Measurements from ENCODE around the gene SCGB3A1.

SCGB3A1 gene

DNA sequence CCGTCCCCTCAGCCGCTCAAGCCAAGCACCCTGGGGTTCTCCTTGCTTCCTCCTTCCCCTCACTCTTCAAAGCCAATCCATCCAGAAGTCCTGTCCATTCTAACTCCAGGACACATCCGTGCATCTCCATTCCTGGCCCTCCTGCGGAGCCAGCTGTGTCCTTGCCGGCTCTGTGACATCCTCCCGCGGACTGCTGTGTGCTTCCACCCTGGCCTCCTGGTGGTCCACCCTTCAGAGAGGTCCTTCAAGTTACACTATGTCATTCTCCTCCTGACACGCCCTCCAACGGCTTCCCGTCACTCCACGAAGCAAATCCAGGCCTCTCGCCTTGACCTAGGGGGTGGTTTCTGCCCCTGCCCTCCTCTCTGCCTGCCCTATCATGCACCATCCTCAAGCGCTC, 13.0 kb upstream of the SCGB3A1 start:
- DNase-seq = no peak

DNA sequence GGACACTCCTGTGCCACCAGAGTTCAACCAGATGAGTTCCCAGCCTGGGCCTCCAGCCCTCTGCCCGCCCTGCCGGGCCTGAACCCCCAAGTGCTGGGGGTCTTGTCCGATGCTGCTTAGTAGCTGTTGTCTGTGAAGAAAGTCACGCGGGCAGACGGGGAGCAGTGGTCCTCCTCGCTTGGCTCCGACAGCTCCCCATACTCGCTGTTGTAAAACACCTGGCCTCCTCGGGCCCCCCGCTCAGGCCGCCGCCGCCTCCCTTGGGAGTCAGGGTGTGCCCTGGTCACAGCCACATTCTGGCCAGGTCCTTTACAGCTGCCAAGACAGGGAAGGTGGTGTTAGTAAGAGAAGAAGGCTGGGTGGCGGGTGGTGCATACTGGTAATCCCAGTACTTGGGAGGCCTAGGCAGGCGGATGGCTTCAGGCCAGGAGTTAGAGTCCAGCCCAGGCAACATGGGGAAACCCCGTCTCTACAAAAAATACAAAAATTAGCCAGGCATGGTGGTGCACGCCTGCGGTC, 11.8 kb upstream of the SCGB3A1 start:
- no peak for DNase-seq

DNA sequence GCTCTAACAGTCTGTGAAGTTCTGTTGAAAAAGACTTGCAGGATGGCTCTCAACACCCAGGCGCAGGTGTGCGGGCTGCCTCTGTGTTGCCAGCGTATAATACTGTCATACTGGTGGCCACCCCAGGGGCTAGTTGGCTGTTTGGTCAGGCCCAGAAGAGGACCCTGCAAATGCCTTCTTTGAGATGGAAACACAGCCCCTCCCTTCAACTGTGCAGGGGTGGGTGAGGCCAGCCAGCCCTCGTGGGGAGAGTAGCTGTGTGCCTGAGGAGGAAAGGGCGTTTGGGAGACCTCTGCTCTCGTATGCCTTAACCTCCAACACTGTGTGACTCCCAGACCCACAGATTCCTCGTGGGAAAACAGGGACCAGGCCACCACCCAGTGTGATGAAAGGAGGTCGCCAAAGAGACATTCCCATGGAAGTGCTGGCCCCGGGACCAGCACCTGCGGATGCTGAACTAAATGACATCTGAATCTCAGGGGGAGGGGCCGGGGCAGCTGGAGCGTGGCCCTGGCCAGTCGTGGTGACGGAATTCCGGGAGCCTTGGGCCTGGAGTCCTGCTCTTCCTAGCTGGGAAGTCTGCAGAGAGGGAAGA, 11.3 kb upstream of the SCGB3A1 start:
- no peak for DNase-seq

DNA sequence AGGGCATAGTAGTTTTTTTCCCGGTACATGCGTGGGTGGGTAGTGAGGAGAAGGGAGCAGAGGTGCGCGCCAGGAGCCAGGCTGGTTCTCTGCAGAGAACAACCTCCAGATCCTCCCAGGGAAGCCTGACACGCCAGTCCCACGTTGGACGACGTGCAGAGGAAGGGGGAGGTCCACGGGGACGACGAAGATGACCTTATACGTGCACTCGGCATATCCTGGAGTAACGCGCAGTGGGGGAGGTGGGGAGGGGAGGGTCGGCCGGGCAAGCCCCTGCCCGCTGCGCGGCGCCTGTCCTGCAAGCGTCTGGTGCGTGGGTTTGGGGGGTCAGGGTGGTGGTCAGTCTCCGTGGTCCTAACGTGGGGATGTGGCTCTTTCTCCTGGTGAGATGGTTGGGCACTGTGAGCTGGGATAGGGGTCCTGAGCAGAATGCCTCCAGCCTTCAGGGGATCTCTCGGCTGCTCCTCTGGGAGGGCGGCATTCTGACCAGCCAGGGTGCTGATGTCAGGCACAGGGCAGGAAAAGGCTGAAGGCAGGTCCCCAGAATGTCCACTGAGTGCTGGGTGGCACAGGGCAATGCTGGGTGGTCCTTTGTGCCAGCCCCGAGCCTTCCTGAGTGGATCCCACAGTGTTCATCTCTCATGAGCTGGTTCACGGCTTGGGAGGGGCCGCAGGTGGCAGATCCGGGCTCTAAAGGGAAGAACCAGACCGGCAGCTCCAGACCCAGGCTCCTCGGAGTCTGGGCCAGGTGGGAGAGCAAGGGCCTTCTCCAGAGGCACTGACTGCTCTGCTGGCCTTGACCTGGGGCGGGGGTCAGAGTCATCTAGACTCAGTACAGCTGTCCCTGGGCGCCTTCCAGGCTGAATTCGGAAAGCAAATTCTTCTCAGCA, 10.5 kb upstream of the SCGB3A1 start:
- no peak for DNase-seq

DNA sequence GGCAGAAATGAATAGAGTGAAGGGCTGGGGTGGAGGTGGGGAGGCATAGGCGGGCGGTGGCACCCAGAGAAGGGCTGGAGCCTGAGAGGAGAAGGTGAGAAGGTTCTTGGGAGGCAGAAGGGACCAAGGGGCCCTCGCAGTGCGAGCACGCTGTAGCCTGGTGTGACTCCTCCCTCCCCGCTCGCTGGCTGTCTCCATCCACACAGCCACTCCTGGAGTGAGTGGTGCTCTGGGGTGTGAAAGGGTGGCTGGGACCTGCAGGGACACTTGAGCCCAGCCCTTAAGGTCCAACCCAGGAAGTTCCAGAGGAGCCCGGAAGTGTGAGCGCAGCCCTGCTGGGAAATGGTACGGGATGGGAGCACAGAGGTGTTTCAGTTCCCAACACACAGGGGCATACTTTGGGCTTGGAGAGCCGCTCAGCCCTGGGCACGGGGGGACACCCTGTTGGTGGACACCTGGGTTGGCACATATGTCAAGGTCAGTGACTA, 9.3 kb upstream of the SCGB3A1 start:
- DNase-seq = no peak

DNA sequence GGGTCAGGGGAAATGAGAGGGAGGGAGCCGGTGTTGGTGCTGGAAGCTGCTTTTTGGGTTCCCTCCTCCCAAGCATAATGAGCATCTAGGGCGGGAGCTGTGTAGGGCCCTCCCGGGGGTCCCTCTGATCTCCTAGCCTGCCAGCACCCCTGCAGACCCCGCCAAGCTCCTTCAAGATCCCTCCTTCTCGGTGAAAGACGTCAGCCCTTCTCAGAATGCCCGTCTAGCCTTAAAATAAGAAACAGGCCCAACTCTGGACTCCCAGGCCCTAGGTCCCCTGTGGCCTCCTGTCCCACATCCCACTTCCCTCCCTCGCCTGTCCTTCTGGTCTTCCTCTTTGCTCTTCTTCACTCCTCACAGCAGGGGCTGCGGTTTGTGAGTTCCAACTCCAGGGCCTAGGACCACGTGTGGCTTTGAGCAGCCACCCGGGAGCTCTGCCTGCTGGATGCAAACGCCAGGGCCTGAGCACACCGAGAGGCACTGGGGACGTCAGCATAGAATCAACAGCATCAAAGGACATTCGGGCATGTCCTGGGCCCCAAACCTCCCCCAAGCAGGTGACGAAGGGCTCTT, 8.8 kb upstream of the SCGB3A1 start:
- no peak for DNase-seq

DNA sequence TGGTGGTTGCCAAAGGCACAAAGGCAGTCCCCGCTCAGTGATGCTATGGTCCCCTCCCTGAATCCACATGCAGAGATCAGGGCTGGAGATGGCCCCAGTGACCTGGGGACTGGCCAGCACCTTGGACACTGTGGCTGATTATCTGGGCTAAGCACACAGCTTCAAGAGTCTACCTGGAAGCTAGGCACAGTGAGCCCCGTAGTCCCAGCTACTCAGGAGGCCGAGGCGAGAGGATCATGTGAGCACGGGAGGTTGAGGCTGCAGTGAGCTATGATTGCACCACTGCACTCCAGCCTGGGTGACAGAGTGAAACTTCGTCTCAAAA, 8.3 kb upstream of the SCGB3A1 start:
- no peak for DNase-seq

DNA sequence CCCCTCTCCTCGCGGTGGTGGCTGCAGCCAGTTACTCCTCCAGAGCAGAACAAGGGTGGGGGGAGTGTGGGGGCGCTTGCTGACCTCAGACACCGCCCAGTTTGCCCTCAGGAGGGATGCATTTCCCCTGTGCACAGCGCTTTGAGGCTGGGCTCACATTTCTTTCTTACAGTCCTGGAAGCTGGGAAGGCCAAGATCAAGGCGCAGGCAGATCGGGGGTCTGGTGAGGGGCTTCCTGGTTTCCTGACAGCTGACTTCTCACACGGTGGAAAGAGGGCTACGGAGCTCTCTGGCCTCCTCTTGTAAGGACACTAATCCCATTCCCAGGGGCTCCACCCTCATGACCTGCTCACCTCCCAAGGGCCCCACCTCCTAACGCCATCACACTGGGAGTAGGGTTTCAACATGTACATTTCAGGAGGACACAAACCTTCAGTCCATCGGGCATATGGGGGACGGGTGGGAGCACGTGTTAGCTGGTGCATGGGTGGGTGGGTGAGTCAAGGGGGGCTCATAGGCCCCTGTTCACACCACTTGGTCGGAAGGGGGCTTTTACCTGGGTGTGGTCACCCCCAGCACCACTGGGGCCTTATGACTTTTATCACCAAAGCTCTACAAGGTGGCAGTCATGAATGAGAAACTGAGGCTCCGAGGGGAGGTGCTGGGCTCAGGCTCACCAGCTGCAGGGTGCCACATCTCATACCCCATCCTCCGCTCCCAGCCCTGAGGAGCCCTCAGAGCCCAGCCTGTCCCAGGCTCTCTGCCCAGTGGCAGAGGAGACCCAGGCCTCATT, 7.7 kb upstream of the SCGB3A1 start:
- DNase-seq = no peak

DNA sequence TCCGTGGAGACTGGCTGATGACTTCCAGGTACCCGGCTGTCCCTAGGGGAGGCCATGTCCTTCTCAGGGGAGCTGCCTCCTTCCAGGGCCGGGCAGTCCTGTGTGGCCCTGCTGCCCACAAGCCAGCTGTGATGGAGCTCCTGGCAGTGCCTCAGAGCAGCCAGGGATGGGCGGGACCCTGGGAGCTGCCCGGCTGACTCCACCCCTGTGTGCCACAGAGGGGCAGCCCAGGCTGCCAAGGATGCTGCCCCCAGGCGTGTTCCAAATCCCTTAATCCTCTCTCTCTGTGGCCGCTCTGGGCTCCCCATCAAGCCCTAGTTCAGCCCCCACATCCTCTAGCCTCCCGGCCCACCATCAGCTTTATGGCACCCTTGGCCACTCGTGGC, 7.0 kb upstream of the SCGB3A1 start:
- no peak for DNase-seq

DNA sequence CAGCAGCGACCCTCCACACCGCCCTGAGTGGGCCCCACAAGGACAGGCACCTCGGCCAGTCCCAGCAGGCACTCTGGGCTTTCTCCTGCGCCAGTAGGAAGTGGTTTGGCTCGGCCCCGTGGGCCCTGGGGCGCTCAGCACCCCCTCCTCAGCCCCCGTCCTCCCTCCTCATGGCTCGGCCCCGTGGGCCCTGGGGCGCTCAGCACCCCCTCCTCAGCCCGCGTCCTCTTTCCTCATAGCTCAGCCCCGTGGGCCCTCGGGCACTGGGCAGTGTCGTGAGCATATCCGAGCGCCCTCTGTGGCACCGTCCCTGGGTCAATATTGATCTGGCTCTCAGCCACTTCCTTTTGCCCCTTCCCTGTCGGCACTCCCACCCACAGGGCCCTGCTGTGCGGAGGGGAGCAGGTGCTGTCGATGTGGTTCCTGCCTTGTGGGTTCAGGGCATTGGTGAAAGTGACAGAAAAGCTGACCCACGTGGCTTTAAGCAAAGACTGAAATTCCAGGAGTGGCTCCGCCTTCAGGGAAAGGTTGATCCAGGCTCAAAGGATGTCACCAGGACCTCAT, 5.5 kb upstream of the SCGB3A1 start:
- DNase-seq = no peak

DNA sequence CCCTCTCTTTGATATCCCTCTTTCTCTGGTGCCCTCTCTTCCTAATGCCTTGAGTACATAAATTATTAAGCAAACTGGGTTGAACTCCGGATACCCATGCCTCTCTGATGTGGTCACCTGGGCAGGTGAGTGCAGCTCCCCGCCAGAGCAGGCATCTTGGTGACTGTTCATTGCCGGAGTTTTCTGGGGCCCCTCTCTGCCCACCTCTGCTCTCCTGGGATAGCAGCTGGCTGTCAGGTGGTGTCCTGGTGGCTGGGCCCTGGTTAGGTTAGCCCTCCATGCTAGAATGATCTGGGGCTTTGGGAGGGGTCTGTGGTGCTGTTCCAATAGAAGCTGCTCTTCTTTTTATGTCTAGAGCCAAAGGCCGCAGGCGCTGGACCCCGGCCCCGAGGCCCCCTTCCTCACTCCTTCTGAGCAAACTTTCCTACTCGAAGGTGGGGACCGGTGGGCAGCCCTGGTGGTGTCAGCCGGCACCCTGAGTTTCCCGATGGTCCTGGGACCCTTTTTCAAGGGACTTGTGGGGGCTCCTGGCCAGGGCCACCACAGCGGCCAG, 4.9 kb upstream of the SCGB3A1 start:
- DNase-seq = no peak

DNA sequence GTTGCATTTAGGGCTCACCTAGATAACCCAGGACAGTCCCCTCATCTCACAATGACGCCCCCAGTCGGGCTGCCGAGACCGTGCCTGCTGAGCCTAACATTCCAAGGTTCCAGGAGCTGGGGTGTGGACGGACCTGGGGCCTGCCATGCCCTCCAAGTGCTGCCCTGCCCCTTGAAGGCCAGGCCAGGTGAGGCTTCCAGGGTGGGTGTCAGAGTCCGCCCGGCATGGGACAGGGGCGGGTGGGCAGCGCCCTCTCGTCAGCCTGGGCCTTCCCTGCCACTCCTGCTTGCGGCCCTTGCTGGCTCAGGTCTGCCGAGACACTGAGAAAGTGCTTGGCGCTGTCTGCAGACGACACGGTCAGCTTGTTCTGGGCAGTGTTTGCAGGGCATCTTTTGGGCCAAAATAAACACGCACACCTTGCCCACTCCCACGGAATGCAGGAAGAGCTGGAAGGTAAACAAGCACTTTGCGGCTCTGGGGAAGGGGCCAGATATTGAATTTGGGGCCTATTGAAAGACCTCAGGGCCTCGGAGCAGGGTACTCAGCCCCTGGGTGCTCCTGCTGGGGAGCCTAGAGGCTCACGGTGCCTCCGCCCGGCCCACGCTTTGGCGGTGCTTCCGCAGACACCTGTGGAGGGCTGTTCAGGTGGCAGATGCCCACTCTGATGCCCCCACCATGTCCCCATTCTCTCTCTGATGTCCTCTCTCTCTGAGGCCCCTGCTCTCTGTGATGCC, 4.2 kb upstream of the SCGB3A1 start:
- no peak for DNase-seq

DNA sequence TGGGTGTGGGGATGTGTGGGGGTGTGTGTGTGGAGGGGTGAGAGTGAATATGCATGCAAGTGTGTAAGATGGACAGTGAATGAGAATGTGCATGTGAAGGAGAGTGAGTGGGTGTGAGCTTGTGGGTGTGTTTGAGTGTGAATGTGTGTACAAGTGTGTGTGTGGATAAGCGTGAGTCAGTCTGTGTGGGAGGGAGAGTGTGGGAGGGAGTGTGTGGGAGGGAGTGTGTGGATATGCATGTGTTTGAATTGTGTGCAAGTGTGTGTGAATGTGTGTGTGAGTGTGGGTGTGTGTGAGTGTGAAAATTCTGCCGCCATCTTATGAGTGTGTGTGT, 3.7 kb upstream of the SCGB3A1 start:
- DNase-seq = no peak

DNA sequence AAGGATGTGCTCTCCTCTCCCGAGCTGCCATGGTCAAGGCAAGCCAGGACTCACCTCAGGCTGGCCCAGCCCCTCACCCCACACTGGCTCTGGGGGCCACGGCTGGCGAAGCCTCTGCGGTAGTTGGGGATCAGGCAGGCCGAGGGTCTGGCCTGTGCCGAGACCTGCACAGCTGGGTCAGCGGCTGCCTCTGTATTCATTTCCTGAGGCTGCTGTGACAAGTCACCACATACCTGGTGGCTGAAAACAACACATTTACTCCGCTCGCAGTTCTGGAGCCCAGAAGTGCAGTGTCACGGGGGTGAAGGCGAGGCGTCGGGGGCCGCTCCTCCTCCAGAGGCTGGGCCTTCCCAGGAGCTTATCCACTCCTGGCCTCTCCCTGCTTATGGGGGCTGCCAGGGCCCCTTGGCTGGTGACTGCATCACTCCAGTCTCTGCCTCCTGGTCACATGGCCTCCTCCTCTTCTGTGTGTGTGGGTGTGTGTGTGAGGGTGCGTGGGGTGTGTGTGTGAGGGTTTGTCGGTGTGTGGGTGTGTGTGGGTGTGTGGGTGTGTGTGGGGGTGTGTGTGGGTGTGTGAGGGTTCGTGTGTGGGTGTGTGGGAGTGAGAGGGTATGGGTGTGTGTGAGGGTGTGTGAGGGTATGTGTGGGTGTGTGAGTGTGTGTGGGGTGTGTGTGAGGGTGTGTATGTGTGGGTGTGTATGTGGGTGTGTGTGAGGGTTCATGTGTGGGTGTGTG, 3.2 kb upstream of the SCGB3A1 start:
- DNase-seq = no peak

DNA sequence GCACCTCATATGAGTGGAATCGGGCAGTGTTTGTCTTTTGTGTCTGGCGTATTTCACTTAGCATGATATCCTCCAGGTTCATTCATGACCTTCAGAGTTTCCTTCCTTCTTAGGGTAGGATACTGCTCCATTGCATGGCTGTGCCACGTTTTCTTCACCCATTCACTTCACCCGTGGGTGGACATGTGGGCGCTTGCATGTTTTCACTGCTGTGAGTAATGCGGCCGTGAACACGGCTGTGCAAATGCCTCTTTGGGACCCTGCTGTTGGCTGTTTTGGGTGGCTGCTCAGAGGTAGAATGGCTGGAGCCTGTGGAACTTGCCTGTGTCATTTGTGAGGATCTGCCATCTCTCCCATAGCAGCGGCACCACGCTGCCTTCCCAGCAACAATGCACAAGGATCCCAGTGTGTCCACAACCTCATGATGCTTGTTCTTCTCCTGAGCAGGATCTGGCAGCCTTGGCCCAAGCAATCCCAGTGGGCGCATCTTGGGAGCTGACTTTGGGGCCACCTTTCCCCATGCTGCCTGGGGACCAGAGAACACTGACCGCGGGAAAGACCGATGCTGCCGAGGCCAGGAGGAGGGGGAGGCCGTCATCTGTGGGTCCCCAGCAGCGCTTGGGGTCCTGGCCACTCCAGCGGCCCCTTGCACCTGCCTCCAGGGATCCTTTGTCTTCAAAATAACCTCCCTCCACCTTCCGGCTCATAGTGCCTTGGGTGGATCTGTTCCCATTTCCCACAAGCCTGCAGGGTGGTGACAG, 2.3 kb upstream of the SCGB3A1 start:
- DNase-seq = no peak

DNA sequence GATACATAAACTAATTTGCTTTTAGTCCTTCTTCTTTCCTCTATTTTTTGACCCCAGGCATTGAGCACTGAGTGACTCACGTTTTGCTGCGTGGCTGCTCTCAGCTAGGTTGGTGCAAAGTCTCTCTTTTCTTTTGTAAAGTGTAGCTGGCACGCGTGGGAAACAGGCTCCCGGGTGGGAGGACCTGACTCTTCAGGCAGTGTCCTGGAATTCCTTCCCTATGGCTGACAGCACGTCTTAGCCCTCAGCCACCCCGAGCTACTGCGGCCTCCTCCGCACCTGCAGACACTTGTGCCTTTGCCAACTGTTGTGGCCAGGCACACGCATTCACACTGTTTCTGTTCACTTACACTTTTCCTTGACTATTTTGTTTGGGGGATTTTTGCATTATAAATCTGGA, 877 bp upstream of the SCGB3A1 start:
- DNase-seq = no peak

DNA sequence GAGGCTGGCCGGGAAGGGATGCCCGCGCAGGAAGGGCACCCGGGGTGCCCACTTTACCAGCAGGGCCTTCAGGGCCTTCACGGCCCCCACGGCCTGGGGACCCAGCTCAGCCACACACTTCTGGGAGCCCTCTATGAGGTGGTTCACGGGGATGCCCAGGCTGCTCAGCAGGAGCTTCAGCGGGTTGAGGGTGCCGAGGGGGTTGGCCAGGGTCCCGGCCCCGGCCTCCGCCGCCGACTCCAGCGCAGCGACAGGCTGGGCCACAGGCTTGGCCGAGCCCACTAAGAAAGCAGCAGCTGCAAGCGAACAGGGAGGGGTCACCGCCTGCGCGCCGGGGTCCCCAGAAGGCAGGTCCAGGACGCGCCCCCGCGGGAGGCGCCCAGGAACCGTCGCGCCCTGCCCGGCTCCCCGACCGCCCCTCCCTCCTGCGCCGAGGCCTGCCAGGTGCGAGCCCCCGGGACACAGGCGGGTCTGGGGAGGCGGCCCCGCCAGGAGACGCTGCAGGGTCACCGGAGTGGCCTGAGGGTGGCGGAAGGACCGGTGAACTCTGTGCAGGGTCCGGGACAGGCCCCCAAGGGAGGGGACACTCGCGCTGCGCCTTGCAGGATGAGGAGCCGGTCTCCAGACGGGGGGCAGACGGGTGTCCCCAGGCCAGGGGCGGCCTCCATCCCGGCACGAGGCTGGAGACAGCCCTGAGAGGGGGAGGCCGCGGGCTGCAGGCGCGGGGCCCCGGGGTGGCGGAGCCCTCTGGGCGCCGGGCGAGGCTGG, 572 bp downstream of the SCGB3A1 start:
- DNase-seq = no peak

DNA sequence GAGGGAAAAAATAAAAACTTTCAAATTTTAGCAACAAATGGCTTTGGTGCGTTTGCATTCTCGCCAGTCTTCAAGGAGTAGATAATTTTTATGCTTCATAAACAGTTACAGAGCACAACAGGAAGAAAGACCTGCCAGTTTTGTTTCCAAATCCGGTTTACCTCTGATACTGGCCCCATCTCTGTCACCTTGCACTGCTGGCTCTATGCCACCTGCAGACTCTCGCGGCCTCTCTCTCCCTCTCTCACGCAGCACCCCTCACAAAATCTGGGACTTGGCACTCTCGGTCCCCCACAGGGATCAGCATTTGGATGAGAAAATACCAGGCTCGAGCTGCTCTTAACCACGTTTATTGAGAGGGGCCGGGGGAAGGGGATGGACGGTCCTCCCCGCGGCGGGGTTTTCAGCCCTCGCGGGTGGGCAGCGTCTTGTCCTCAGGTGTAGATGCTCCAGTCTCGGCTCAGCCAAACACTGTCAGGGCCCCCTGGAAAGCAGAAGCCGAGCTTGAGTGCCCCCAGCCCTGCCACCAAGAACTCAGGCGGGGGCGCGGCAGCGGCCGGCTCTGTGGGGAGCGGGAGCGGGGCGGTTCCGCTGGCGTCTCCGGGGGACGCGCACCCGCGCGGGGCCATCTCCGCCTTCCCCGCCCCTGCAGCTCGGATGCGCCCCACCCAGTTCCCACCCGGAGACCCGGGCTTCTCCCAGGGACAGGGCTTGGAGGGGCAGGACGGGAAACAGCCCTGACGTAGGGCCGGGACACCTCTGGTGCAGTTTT, 1.3 kb downstream of the SCGB3A1 start:
- DNase-seq = no peak

DNA sequence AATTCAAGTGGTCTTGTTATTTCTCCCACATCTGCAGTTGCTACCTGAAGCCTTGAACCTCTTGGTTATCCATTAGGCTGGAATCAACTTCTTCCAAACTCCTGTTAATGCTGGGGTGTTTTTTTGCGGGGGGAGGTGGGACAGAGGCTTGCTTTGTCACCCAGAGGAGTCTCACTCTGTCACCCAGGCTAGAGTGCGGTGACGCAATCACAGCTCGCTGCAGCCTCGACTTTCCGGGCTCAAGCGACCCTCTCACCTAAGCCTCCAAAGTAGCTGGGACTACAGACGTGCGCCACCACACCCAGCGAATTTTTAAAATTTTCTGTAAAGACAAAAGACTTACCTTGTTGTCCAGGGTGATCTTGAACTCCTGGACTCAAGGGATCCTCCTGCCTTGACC, 4.4 kb downstream of the SCGB3A1 start:
- no peak for DNase-seq

Data from fibroblast of skin of abdomen (primary cell).